Keratinocyte (primary cell): Measurements from ENCODE around the gene IGFN1. TPM values are rescaled to one million over a fixed set of nuclear protein-coding genes. Genes with fewer than 3 reads are reported as not detected.

Experiments used
- DNase-seq: peaks from one replicate; pipeline ENCODE4 v3.0.0-alpha.2; 2011; ENCODE audit warnings: low read depth, missing footprints, low spot score
- FAIRE-seq: peaks from 2 replicates; lab custom pipeline; 2011; peaks lifted over from hg19 to GRCh38; lab: Jason Lieb, UNC
- H2AFZ ChIP-seq: 2 replicates; pipeline ENCODE4 v1.6.0; 2012; ENCODE audit warnings: low read length, control low read depth, inconsistent platforms; ENCODE audit not compliant: control insufficient read depth
- H3K27ac ChIP-seq: 2 replicates; pipeline ENCODE4 v1.5.1; 2011; ENCODE audit warnings: low read length; ENCODE audit not compliant: control insufficient read depth, insufficient read depth
- H3K27me3 ChIP-seq: 3 replicates; pipeline ENCODE4 v1.6.0; 2011; ENCODE audit warnings: low read length; ENCODE audit not compliant: control insufficient read depth, insufficient read depth; ENCODE audit errors: extremely low read depth
- H3K36me3 ChIP-seq, 2 experiments: 2 replicates in 1 of 2; 3 replicates in 1 of 2; pipeline ENCODE4 v1.5.1; 2011; ENCODE audit warnings: low read length in 2 of 2, mild to moderate bottlenecking in 1 of 2; ENCODE audit not compliant: control insufficient read depth in 2 of 2, insufficient read depth in 2 of 2; ENCODE audit errors: extremely low read depth in 1 of 2
- H3K4me1 ChIP-seq: 3 replicates; pipeline ENCODE4 v1.5.1; 2011; ENCODE audit warnings: low read length; ENCODE audit not compliant: control insufficient read depth, insufficient read depth; ENCODE audit errors: extremely low read depth
- H3K4me2 ChIP-seq: 3 replicates; pipeline ENCODE4 v1.6.0; 2011; ENCODE audit warnings: low read depth, low read length; ENCODE audit not compliant: control insufficient read depth, insufficient read depth; ENCODE audit errors: extremely low read depth
- H3K4me3 ChIP-seq, 3 experiments: fragments of 200-600 bp in 1 of 3; sonication (generic) in 1 of 3; 2 replicates in 2 of 3; 3 replicates in 1 of 3; pipeline ENCODE4 v1.5.1; 2011 to 2016; ENCODE audit warnings: low read length in 3 of 3, mild to moderate bottlenecking in 3 of 3, control low read depth in 2 of 3, inconsistent platforms in 1 of 3, low read depth in 1 of 3, mixed read lengths in 1 of 3, mixed run types in 1 of 3, moderate library complexity in 1 of 3; ENCODE audit not compliant: control insufficient read depth in 2 of 3, insufficient read depth in 2 of 3; ENCODE audit errors: extremely low read depth in 1 of 3
- H3K79me2 ChIP-seq: 2 replicates; pipeline ENCODE4 v1.6.0; 2012; ENCODE audit warnings: low read length; ENCODE audit not compliant: control insufficient read depth, insufficient read depth
- H3K9ac ChIP-seq: 3 replicates; pipeline ENCODE4 v1.6.0; 2011; ENCODE audit warnings: low read length; ENCODE audit not compliant: control insufficient read depth, insufficient read depth; ENCODE audit errors: extremely low read depth
- H3K9me1 ChIP-seq: 3 replicates; pipeline ENCODE4 v1.6.0; 2011; ENCODE audit warnings: low read length; ENCODE audit not compliant: control insufficient read depth, insufficient read depth; ENCODE audit errors: extremely low read depth
- H3K9me3 ChIP-seq: 2 replicates; pipeline ENCODE4 v1.5.1; 2012; ENCODE audit warnings: low read depth, low read length; ENCODE audit not compliant: control insufficient read depth
- H4K20me1 ChIP-seq: 3 replicates; pipeline ENCODE4 v1.6.0; 2011; ENCODE audit warnings: low read length; ENCODE audit not compliant: control insufficient read depth, insufficient read depth; ENCODE audit errors: extremely low read depth
- EZH2 ChIP-seq: IDR thresholded peaks from one replicate; pipeline ENCODE4 v1.6.1; 2012; ENCODE audit warnings: inconsistent platforms, mild to moderate bottlenecking, low read length, moderate library complexity
- dilution Hi-C: fragments of 300-500 bp; cut with MboI; formaldehyde crosslinking; loops from one replicate; pipeline ENCODE4 v1.7.0; 2020; ENCODE audit warnings: low sequenced_read_pairs; ENCODE audit not compliant: extremely low pct_ligation_motif_present
- polyA plus RNA-seq, 5 experiments: library from polyadenylated mRNA; depleted of rRNA in 3 of 5; stranded (reverse) in 3 of 5; stranded (forward) in 1 of 5; unstranded in 1 of 5; fragments of >200 nt; gene quantifications; 1 replicate in 1 of 5; 2 replicates in 3 of 5; 3 replicates in 1 of 5; pipeline versions ENCODE4 v1.2.1 to v1.2.3, GENCODE V29; 2011 to 2012; ENCODE audit warnings: missing spikeins in 2 of 5, low read depth in 1 of 5, low replicate concordance in 1 of 5
- TF ChIP-seq, protein P1 (sequence below), 3 experiments: IDR thresholded peaks in 1 of 3; conservative IDR thresholded peaks in 1 of 3; optimal IDR thresholded peaks in 1 of 3; 2 replicates in 2 of 3; 3 replicates in 1 of 3; pipeline versions ENCODE3 to v1.5.1; 2011; ENCODE audit warnings: low read length in 3 of 3, mild to moderate bottlenecking in 3 of 3, moderate library complexity in 2 of 3, control low read depth in 1 of 3, inconsistent platforms in 1 of 3; ENCODE audit not compliant: insufficient read depth in 2 of 3; ENCODE audit errors: extremely low read depth in 1 of 3

IGFN1 gene
- polyA plus RNA-seq, 1 donor (not counting 4 experiments of a cell fraction or from before 2014, with no cell fraction given) = not detected

DNA sequence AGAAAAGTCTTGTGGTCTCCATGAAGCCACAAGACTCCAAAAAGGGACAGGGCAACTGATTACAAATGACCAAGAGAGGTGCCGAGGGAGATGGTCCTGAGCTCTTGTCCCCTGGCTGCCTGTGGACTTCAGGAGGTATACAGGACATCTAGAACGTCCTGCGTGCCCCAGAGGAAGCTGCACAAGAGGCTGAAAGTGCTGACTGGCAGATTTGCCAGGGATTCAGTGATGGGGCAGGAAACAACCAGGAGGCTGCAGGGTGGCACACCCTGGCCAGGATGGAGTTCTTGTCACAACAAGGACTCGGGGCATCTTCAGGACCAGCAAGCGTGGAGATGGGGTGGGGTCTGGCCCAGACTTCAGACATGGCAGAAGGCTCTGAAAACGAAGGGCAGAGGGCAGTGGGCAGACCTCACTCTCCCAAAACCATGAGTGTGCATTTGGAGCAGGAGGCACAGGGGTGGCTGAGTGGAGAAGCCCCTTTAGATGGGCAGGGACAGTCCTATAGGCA is 79.3 kb downstream of the IGFN1 start:
- no peak for TF ChIP-seq EZH2
- TF ChIP-seq, protein P1, sequence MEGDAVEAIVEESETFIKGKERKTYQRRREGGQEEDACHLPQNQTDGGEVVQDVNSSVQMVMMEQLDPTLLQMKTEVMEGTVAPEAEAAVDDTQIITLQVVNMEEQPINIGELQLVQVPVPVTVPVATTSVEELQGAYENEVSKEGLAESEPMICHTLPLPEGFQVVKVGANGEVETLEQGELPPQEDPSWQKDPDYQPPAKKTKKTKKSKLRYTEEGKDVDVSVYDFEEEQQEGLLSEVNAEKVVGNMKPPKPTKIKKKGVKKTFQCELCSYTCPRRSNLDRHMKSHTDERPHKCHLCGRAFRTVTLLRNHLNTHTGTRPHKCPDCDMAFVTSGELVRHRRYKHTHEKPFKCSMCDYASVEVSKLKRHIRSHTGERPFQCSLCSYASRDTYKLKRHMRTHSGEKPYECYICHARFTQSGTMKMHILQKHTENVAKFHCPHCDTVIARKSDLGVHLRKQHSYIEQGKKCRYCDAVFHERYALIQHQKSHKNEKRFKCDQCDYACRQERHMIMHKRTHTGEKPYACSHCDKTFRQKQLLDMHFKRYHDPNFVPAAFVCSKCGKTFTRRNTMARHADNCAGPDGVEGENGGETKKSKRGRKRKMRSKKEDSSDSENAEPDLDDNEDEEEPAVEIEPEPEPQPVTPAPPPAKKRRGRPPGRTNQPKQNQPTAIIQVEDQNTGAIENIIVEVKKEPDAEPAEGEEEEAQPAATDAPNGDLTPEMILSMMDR (optimal IDR thresholded peaks at IDR 0.05 in 1 of 3, IDR thresholded peaks at IDR 0.05 in 1 of 3, conservative IDR thresholded peaks at IDR 0.05 in 1 of 3; ENCODE audit: extremely low read depth in 1 of 3, insufficient read depth in 2 of 3, low read length in 3 of 3) = no peak
- Histone ChIP-seq H4K20me1 (no peaks in the 10 kb centered on the region), H3K4me2 (no peak overlapping the region), H3K9me3 (no peaks in the 10 kb centered on the region), H3K27me3 (no peaks in the 10 kb centered on the region), H3K9ac (no peak overlapping the region), H3K27ac (no peak overlapping the region), H3K9me1 (no peaks in the 10 kb centered on the region), H2AFZ (no peak overlapping the region), H3K4me1 (peaks cover 57% of the 10 kb centered on the region), H3K36me3 (no peaks in the 10 kb centered on the region), H3K4me3 (no peak overlapping the region), H3K79me2 (no peaks in the 10 kb centered on the region)
- dilution Hi-C loops = no loop called here
- DNase-seq = no peak
- no peak for FAIRE-seq

GRCh38 chr1:201270616-201271390 is 80.2 kb downstream of the IGFN1 start:
- dilution Hi-C loops = no loop called here
- peaks cover 58% of the 10 kb centered on the region for H3K4me1 ChIP-seq
- no peaks in the 10 kb centered on the region for H4K20me1 ChIP-seq
- no peak overlapping the region for H3K4me2 ChIP-seq
- H3K27ac ChIP-seq = no peak overlapping the region
- H3K9me1 ChIP-seq = peaks cover 1% of the 10 kb centered on the region
- H2AFZ ChIP-seq = no peak overlapping the region
- FAIRE-seq (no peak), DNase-seq (no peak)
- no peaks in the 10 kb centered on the region for H3K36me3 ChIP-seq
- no peak for TF ChIP-seq EZH2
- TF ChIP-seq, protein P1 (optimal IDR thresholded peaks at IDR 0.05 in 1 of 3, IDR thresholded peaks at IDR 0.05 in 1 of 3, conservative IDR thresholded peaks at IDR 0.05 in 1 of 3; ENCODE audit: extremely low read depth in 1 of 3, insufficient read depth in 2 of 3, low read length in 3 of 3) = no peak
- H3K79me2 ChIP-seq = no peaks in the 10 kb centered on the region
- H3K4me3 ChIP-seq = no peak overlapping the region
- H3K9ac ChIP-seq = no peak overlapping the region
- H3K27me3 ChIP-seq = no peaks in the 10 kb centered on the region
- H3K9me3 ChIP-seq = no peaks in the 10 kb centered on the region
